IPS DF 4.7 (cell line): Measurements from ENCODE around the gene C4BPB.

Source experiments
- DNase-seq: peaks from one replicate; pipeline ENCODE4 v3.0.0-alpha.2; 2013; ENCODE audit warnings: low spot score; ENCODE audit errors: extremely low read depth

C4BPB gene

DNA sequence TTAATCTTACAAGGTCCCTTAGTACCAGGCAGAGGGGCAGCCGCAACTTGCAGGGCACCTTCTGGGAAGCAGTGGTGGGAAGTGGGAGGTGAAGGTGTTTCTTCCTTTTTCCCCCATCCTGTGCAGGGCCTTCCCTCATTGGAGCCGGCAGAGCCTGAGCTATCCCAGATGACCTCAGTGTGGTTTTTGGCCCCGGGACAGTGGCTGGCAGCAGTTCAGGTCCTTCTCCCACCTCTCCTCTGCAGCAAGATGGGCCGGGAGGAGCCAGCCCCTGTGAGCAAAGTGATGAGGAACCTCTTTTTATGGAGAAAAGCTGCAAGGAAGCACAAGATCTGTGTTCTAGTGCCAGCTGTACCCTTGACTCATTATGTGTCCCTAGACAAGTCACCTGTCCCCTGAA lies 28.8 kb upstream of the C4BPB start:
- no peak for DNase-seq

DNA sequence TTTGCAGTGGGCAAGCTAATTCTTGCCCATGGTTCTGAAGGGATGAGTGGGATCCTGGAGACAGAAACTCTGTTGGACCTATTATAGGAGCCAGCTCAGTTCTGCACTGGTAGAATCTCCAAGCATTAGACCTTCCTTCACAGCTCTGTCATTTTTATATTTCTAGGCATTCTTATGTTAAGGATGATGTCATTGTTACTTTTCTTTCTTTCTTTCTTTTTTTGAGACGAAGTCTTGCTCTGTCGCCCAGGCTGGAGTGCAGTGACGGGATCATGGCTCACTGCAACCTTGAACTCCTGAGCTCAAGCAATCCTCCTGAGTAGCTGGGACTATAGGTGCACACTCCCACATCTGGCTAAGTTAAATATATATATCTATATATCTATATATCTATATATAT lies 28.1 kb upstream of the C4BPB start:
- DNase-seq: no peak

DNA sequence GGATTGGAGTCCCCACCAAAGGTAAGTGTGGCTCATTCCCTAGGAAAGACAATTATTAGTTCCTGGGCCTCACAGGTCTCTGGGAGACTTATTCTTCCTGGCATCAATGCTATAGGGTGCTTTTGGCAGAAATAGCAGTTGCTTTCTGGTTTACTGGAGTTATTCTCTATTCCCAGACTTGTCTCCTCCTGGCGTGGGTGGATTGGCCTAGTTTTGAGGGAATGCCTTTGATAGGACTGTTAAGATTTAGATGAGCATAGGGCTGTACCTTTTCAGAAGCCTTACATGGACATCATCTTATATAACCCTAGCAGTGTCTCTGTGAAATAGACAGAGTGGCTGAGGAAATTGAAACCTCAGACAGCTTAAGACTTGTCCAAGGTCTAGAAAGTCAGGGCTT lies 26.6 kb upstream of the C4BPB start:
- DNase-seq: no peak

DNA sequence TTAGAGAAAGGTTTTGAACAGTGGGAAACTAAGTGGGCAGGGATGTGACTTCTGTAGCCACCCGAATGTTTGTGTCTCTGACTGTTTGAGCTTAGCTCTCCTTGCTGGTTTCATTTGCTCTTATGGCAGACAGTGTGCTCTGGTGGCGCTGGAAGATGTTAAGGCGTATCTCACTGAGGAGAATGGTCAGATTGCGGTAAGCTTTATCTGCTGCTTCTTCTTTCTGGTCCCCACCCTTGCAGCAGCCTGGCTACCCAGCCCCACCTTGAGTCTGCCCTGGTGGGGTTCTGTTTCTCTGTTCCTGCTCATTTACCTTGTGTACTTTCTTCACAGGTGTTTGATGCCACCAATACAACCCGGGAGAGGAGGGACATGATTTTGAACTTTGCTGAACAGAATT lies 25.6 kb upstream of the C4BPB start:
- DNase-seq: no peak

DNA sequence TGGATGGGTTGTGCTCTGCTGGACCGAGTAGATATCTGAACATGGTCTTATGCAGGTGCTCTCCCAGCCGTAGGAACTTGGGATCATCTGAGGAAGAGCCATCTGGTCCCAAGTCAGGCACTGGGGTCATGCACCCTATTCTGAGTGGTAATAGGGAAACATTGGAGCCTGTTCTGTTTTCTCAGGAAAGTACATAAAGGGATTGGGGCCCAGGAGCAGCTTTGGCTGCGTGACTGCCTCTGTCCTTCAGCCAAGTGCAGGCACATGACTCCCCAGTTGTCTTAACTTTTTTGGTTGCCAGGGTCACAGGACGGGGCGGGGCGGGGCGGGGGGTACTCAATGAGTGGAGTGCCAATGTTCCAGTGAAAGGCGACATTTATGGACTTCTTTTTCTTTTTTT lies 24.1 kb upstream of the C4BPB start:
- no peak for DNase-seq

DNA sequence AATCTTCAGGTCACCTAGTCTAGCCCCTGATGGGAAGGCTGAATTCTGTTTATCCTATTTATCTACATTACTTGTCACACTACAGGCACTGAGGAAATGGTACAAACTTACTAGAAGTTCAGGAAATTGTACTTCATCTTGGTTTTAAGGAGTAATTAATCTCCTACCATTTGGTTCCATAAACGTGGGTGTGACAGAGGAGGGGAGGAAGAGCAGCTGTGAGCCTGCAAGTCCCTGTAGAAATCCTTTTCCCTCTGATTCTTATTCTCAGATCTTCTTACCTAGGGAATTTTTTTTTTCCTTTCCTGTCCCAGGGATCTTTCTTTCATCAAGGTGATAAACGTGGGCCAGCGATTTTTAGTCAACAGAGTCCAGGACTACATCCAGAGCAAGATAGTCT lies 21.5 kb upstream of the C4BPB start:
- no peak for DNase-seq

DNA sequence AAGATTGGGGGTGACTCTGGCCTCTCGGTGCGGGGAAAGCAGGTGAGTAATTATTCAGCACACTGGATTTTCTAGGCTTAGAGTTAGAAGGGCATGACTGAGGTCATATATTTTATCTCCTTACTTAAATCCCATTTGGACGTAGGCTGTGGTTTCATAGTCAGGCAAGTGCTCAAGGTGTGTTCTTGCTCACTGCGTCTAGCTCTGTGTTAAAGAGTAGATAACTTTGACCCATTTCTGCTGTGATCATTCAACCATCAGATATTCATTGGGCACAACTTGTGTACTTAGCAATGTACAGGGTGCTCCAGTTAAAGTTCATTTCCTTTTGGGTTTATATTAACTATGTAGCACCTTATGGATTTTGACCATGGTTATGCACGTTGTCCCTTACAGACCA lies 21.0 kb upstream of the C4BPB start:
- DNase-seq: no peak

DNA sequence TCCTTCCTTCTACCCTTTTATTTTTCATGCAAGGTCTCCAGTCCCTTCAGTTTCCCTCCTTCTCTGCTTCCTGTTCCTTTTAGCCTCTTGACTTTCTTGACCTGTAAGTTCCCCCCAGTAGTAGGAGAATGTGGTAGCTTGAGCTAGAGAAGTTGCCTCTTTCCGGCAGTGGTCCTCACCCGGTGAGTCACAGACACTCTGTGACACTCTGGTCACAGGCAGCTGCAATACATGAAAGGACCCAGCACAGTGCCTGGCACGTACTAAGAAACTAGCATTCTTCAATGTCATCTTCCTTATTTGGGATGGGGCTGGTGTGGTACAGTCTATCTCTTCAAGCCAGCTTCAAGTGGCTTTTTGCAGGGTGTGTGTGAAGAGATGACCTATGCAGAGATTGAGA lies 19.6 kb upstream of the C4BPB start:
- no peak for DNase-seq

DNA sequence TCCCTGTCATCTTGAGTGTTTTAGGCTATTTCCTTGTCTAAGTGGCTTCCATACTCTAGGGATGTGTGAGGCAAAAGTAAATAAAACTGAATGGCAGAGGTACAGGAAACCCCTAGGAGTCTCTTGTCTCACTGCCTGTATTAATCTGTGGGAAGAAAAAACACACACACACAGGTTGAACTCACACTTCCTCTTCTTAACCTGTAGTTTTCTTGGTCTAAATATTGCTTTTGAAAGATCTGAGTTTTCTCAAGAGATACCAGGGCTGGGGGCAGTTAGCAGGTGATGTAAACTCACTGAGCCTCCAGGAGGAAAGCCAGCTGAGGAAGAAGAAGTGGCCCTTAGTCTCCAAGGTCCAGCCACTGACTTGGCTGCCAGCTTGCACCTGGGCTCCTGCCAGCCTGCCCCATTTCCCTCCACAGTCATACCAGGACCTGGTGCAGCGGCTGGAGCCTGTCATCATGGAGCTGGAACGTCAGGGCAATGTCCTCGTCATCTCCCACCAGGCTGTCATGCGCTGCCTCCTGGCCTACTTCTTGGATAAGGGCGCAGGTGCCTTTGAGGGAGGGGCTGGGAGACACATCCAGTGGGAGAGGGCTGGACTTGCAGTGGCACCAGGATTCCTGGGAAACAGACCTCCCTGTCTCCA lies 18.7 kb upstream of the C4BPB start:
- no peak for DNase-seq

DNA sequence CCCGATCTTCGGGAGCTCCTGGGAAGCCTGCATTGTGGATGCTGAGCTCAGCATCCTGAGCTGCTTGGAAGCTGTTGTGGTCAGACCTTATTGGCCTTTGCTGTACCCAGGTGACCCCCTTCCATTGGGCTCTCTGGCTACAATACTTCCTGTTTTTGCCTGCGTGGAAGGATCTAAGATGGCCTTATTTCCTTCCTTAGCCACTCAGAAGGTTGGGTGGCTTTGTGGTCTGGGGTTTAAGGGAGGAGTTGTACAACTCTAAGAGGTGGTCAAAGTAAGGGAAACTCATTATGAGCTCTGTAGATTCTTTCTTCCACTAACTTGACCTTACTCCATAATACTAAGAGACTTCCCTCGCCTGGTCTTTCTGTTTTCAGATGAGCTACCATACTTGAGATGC lies 17.8 kb upstream of the C4BPB start:
- DNase-seq: no peak

DNA sequence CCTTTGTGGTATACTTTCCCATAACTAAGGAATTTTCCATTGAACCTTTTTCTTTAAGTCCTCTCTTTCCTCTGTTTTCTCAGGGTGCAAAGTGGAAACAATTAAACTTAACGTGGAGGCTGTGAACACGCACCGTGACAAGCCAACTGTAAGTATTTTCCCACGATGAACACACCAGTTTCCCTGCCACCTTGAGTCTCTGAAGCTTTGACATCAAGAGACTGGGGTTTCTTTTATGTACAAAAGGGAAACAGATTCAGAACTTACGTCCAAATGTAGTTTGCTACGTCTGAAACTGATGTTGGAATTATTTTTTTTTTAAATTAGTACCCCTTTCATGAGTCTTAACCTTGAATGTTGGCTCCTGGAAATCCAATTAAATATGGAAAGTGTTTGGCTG lies 17.2 kb upstream of the C4BPB start:
- no peak for DNase-seq

DNA sequence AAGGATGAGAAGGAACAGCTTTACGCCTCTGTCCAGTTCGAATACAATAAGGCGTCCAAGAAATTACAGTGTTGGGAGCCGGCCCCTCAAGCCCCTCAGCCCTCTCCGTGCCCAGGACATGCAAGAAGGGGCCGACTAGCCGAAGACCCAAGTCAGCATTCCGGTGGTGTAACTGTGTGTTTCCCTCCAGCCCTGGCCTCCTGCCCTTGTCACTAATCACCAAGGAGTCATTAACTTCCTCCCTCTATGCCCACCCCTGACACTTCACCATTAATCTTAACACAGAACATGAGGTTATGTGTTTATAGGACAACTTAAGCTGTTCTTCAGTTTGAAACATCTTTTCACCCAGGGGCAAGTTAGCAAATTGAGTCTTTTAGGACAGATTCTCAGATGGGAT lies 16.4 kb upstream of the C4BPB start:
- no peak for DNase-seq

DNA sequence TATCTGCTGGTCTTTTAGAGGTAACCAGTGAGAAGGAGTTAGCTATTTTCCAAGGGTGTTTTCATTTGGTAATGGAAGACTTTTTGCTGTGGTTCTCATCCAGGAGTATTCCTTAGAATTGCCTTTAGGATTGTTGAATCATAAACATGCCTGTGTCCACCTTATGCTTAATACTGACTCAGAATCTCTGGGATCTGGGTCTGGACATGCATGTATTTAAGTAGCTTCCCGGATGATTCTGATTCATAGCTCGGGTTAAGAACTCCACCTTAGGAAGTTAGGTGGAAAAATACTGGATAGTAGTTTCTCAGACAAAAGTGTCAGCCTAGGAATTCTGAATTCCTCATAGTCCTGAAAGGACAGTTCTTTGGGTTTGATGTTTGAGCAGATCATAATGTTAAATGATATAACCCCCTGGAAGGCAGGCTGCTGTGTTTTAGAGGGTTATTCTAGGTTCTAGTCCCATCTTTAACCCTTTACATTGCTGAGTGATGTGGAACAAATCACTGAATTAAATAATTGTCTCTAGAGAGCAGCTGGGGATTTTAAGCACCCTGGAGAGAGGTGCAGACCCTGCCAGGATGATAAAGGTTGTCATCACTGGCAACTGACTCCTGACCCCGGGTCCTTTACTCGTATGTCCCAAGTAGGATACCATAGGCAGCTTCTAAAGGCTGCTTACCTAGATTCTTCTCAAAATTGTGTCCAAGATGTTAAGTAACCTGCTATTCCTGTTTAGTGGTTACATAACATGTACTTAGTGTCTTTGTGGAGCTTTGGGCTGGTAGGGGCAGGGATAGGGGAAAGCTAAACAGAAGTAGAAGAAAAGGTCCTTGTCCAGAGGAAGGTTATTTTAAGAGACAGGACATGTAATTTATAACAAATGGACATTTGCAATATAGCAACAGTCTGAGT lies 14.5 kb upstream of the C4BPB start:
- DNase-seq: no peak

DNA sequence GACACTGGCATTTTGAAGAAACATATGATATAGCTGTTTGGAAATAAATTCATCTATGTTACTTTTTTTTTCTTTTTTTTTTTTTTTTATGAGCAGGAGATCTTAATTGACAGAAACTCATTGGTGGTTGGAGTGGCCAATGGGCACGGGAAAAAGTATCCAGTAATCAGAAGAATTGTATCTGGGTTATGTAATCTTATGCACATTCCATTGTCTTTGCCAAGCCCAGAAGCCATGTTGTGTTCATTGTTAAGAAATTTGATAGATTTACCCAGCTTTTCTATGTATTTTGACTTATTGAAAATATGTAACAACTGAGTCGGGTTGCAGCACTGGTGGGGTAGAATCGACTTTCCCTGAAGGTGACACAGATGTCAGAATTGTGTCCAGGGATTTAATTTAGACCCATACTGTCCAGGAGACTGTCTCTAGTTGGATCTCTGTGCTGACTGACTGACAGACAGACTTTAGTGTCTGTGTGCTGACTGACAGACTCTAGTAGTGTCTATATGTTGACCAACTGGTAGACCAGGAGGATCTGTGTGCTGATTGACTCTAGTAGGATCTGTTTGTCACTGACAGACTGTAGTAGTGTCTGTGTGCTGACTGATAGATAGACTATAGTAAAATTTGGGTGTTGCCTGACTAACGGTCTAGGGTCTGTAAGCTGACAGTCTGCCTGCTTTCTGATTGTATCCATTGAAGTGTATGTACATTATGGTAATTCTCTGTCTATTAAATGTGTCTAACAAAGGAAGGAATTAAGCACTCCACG lies 12.3 kb upstream of the C4BPB start:
- no peak for DNase-seq

DNA sequence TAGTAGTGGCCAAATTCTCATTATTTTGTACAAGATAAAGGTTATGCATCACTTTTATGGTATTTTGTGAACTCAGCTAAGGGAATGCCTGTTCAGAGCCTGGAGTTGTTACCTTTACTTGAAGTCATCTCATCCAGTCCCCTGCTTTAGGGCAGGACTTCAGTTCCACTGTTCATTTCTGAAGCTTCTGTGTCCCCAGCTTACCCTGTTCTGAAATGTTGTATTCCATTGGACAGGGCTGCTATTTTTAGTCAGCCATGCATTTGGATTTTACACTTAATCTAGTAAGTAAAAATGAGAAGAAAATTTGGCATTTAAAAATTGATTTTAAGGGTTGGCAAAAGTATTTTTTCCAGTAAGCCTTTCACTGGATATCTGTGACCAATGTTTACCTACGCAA lies 11.6 kb upstream of the C4BPB start:
- DNase-seq: no peak

DNA sequence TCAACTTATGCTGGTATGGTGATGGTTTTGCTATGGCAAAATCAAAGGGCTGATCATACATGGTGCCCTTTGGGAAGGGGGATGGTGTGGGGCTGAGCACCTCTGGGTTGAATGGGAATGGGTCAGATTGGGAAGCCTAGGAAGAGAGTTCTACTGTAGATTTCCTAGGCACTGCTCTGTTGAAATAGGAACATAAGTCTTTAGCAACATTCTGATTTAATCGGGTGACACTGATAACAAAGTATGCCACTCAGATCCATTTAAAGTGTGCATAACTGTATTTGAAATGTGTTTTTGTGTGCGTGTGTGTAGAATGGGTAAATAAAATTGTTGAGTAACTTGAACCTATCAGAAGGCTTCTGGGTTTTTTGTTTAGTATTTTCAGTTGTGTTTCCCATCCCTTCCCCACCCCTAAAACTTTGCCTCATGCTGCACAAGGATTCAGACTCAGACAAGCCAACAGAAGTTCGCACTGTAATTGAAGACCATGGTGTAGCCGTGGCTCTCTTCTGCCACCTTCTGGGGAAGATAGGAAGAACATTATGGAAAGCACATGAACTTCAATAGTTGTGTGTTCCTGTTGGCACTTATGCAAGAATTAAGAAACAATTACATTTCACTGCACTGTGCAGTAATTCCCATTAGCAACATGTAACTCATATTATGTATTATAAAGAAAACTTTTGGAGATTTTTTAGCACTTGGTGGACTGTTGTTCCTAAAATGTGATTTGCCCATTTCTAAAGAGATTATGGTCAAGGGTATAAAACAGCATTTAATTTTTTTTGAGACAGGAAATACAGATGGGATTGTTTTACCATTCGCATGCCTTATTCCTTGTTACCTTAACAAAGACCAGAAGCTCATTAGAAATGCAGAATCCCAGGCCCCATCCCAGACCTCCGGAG lies 10.9 kb upstream of the C4BPB start:
- DNase-seq: no peak

DNA sequence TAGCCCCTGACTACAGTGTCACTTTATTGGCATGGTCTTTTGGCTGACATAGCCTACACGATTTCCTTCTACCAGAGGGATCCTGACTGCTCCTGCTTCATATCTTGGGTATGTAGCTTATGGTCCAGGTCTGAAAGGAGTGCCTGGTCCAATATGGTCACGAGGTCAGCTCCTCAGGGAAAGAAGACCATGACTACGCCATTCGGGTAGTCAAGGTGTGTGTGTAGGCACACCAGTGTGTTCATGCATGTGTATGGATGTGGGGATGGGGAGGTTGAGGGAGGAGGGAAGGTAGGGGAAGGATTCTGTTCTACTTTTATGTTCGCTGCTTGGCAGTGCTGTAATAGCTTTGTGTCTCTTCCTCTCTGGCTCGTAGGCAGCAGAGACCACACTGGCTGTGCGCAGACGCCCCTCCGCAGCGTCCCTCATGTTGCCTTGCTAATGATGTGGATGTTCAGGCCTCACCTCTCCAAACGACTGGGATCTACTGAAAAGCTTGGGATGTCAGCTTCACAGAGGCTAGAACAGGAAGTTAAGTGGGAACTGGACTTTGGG lies 10.0 kb upstream of the C4BPB start:
- no peak for DNase-seq

DNA sequence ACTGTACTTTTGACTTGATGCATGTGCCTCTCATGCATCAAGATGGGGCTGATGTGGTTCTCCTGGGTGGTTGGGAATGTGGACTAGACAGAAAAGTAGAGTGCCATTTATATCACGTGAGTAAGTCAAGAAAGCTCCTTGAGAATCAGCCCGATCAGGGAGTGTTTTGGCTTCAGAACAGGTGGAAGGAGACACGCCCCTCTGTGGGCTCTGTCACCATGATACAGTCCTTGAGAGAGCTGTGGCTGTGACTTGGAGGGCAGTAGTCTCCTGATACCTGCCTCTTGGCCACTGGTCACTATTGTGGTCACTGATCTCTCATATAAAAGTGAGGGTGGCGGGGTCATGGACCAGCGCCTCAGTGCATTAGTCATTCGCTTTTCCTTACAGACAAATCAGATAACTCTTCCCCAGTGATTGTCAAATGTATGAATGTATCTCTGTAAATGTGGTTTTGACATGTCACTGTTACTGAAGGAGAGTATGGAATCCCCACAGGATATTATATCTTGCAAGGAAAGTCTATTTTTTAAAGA lies 8.9 kb upstream of the C4BPB start:
- no peak for DNase-seq

DNA sequence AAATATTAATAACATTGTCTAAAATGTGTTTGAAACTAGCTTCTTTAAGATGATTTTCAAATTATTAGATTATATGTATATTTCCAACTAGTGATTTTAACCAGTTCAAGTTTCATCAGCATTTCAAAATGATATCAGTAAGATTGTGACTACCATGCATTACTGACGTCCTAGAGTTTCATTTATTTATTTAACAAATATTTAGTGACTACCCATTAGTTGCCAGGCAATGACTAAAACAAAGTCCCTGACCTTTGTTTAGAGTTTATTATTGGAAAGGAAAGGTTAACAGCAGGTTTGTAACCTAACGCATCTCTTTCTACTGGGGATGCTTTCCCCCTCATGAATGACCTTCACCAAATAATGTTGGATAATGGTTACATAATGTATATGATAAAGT lies 7.6 kb upstream of the C4BPB start:
- DNase-seq: no peak

DNA sequence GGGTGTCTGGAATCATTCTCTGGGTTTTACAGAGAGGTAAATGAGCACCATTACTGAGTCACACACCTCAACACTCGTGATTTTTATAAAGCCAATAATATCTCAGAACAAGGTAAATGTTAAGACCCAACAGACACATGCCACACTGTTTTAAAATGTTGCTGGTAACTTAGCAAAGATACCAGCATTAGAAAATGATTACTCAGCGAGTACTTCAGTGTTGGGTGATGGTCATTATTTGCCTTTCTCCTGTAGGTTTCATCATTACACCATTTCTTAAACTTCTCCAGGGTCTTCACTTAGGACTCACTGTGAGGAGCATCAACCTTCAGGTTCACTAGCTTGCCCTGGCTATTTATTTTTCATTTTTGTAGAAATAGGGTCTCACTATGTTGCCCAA lies 6.9 kb upstream of the C4BPB start:
- no peak for DNase-seq

DNA sequence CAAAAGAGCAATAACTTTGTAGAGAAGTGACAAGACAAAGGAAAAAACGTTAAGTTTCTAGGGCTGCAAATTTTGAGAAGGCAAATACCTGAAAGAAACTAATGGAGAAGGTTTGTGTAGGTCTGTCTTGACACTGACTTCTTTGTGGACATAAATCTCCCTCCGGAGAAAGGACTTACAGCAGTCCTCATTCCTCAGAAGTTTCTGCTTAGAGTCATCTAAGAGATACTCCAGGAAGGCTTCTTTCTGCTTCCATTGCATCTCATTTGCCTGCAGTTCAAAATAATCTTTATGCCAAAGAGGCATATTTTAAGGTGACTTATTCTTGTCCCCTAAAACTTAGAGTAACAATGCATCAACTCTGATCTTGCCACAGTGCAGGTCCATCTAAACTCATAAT lies 4.4 kb upstream of the C4BPB start:
- no peak for DNase-seq
